ENCODE data around the gene SMIM5. TPM values are rescaled to one million over a fixed set of nuclear protein-coding genes. Genes with fewer than 3 reads are reported as not detected.
"Not testable (repeated sequence)": the region's sequence is repeated elsewhere in the genome, so short reads cannot be mapped to it uniquely, and the experiment has no call there.

Gene SMIM5
- polyA plus RNA-seq, 1 experiment, result not detected

- Histone ChIP-seq H3K4me3 (ENCODE audit: low read depth, low read length) (no peak overlapping the region), H3K27me3 (ENCODE audit: control insufficient read depth, insufficient read depth, low read length) (no peaks in the 10 kb centered on the region), H3K36me3 (ENCODE audit: control insufficient read depth, insufficient read depth, low read length) (peaks cover 3% of the 10 kb centered on the region)
- TF ChIP-seq CTCF (IDR thresholded peaks at IDR 0.05; ENCODE audit: insufficient read depth, low read depth, low read length), result no peak
- POLR2A ChIA-PET, result no interaction called here
- CTCF ChIA-PET, result interaction anchor here (0.6 to 21.7 kb wide), 6 partner anchors 12 to 329 kb away, joined by 3 to 502 read pairs (median 4); no protein-coding TSS in a partner anchor
- no peak for DNase-seq (ENCODE audit: low read depth)
Measured at GRCh38 chr17:75637143-75637538, 3.9 kb downstream of the SMIM5 start.

- ChIA-PET POLR2A (no interaction called here), CTCF (interaction anchor here (0.6 to 21.7 kb wide), 4 partner anchors 17 to 329 kb away, joined by 3 to 502 read pairs (median 76); no protein-coding TSS in a partner anchor)
- no peak overlapping the region for H3K4me3 ChIP-seq (ENCODE audit: low read depth, low read length)
- peaks cover 3% of the 10 kb centered on the region for H3K36me3 ChIP-seq (ENCODE audit: control insufficient read depth, insufficient read depth, low read length)
- no peak for DNase-seq (ENCODE audit: low read depth)
- H3K27me3 ChIP-seq (ENCODE audit: control insufficient read depth, insufficient read depth, low read length), result no peaks in the 10 kb centered on the region
- no peak for TF ChIP-seq CTCF (IDR thresholded peaks at IDR 0.05; ENCODE audit: insufficient read depth, low read depth, low read length)
Measured at GRCh38 chr17:75637551-75637950, 4.3 kb downstream of the SMIM5 start.

- H3K27me3 ChIP-seq (ENCODE audit: control insufficient read depth, insufficient read depth, low read length); H3K4me3 ChIP-seq (ENCODE audit: low read depth, low read length); H3K36me3 ChIP-seq (ENCODE audit: control insufficient read depth, insufficient read depth, low read length); DNase-seq (ENCODE audit: low read depth): not testable (repeated sequence)
- ChIA-PET POLR2A (interaction anchor here (0.5 kb wide), 1 partner anchor 55 kb away, joined by 3 read pairs; no protein-coding TSS in a partner anchor), CTCF (interaction anchor here (0.8 to 21.7 kb wide), 3 partner anchors 15 to 110 kb away, joined by 3 to 502 read pairs (median 4); no protein-coding TSS in a partner anchor)
Measured at GRCh38 chr17:75638039-75638438, 4.8 kb downstream of the SMIM5 start.

- POLR2A ChIA-PET, result no interaction called here
- no peak for DNase-seq (ENCODE audit: low read depth)
- no peak overlapping the region for H3K4me3 ChIP-seq (ENCODE audit: low read depth, low read length)
- no peak for TF ChIP-seq CTCF (IDR thresholded peaks at IDR 0.05; ENCODE audit: insufficient read depth, low read depth, low read length)
- no peaks in the 10 kb centered on the region for H3K27me3 ChIP-seq (ENCODE audit: control insufficient read depth, insufficient read depth, low read length)
- peaks cover 3% of the 10 kb centered on the region for H3K36me3 ChIP-seq (ENCODE audit: control insufficient read depth, insufficient read depth, low read length)
- CTCF ChIA-PET, result interaction anchor here (0.8 to 21.7 kb wide), 2 partner anchors 14 to 109 kb away, joined by 4 to 502 read pairs; no protein-coding TSS in a partner anchor
Measured at GRCh38 chr17:75638893-75639292, 5.7 kb downstream of the SMIM5 start.

GRCh38 chr17:75639327-75639726 lies 6.1 kb downstream of the SMIM5 start:
- no peak for DNase-seq (ENCODE audit: low read depth)
- ChIA-PET CTCF (interaction anchor here (21.7 kb wide), 1 partner anchor 109 kb away, joined by 502 read pairs; no protein-coding TSS in a partner anchor), POLR2A (no interaction called here)
- TF ChIP-seq CTCF (IDR thresholded peaks at IDR 0.05; ENCODE audit: insufficient read depth, low read depth, low read length), result no peak
- Histone ChIP-seq H3K4me3 (ENCODE audit: low read depth, low read length) (no peak overlapping the region), H3K27me3 (ENCODE audit: control insufficient read depth, insufficient read depth, low read length) (no peaks in the 10 kb centered on the region), H3K36me3 (ENCODE audit: control insufficient read depth, insufficient read depth, low read length) (peaks cover 3% of the 10 kb centered on the region)
